Neutrophil (primary cell): ENCODE results near the gene TGM3.

Experiments used
- H3K27ac ChIP-seq: fragments of 200-600 bp; sonication (generic); 2 replicates; pipeline ENCODE4 v1.5.1; 2016; ENCODE audit warnings: mild to moderate bottlenecking, moderate library complexity
- H3K27me3 ChIP-seq: fragments of 200-600 bp; sonication (generic); 2 replicates; pipeline ENCODE4 v1.6.0; 2016; ENCODE audit warnings: mild to moderate bottlenecking
- H3K36me3 ChIP-seq: fragments of 200-600 bp; sonication (generic); 2 replicates; pipeline ENCODE4 v1.5.1; 2017
- H3K4me1 ChIP-seq, 2 experiments: fragments of 200-600 bp in 1 of 2; sonication (generic) in 1 of 2; 1 replicate in 1 of 2; 2 replicates in 1 of 2; pipeline versions ENCODE4 v1.5.1 to v1.6.1; 2013 to 2016; ENCODE audit warnings: low read depth in 1 of 2, low read length in 1 of 2, mild to moderate bottlenecking in 1 of 2, moderate library complexity in 1 of 2; ENCODE audit not compliant: control insufficient read depth in 1 of 2, insufficient read depth in 1 of 2
- H3K4me3 ChIP-seq, 2 experiments: fragments of 200-600 bp in 1 of 2; sonication (generic) in 1 of 2; 1 replicate in 1 of 2; 2 replicates in 1 of 2; pipeline ENCODE4 v1.5.1; 2013 to 2016; ENCODE audit warnings: low read depth in 1 of 2, low read length in 1 of 2, mild to moderate bottlenecking in 1 of 2, moderate library complexity in 1 of 2
- H3K9me3 ChIP-seq: fragments of 200-600 bp; sonication (generic); 2 replicates; pipeline ENCODE4 v1.5.1; 2016
- CTCF ChIP-seq: fragments of 200-600 bp; sonication (generic); IDR thresholded peaks from 2 replicates; pipeline ENCODE4 v1.5.1; 2016; ENCODE audit warnings: antibody characterized with exemption

The TGM3 gene

GRCh38 chr20:2305479-2305878 lies 9.7 kb downstream of the TGM3 start:
- no peaks in the 10 kb centered on the region for H3K27me3 ChIP-seq
- H3K27ac ChIP-seq, result peak overlapping the region; percentile 31
- no peak overlapping the region for H3K4me3 ChIP-seq
- no peaks in the 10 kb centered on the region for H3K36me3 ChIP-seq
- H3K9me3 ChIP-seq, result no peaks in the 10 kb centered on the region
- peaks cover 36 to 37% of the 10 kb centered on the region in 2 experiments for H3K4me1 ChIP-seq
- no peak for TF ChIP-seq CTCF

DNA sequence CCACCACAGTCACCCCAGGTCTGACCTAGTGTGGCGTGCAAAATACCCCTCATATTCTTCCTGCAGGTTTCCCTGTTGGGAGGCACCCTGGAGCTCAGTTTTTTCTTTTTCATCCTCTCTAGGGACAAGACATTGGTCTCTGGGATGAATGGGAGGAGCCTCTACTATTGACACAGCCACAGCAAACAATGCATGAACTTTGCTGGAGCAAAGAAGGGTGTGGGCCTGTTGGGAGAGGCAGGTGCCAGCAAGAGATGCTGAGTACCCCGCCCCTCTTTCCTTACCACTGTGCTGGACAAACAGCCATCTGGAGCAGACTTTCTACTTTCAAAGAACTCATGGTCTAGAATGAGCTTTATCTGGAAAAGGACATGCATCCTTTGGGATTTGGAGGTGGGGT lies 10.1 kb downstream of the TGM3 start:
- no peak for TF ChIP-seq CTCF
- no peaks in the 10 kb centered on the region for H3K36me3 ChIP-seq
- H3K4me1 ChIP-seq, result peaks cover 35 to 37% of the 10 kb centered on the region in 2 experiments
- no peaks in the 10 kb centered on the region for H3K27me3 ChIP-seq
- no peak overlapping the region for H3K4me3 ChIP-seq
- H3K9me3 ChIP-seq, result no peaks in the 10 kb centered on the region
- H3K27ac ChIP-seq, result peak overlapping the region; percentile 31

DNA sequence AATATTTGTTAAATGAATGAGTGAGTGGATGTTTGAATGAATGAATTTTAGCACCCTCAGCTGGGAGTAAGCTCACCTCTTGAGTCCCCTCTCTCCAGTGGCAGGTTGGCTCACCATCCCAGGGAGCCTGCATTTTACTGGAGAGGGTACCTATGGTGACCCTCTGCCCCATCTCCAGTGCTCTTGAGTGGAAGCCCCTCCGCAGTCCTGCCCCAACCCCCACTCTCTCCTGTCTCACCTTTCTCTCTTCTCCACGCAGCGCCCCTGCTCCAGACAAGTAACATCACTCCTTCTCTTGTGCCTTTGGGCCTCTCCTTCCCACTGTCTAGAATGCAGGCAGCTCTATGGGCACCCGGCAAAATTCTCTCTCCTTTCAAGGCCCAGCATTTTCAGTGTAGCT lies 11.3 kb downstream of the TGM3 start:
- Histone ChIP-seq H3K27me3 (no peaks in the 10 kb centered on the region), H3K27ac (no peak overlapping the region), H3K4me1 (peaks cover 33 to 35% of the 10 kb centered on the region in 2 experiments), H3K4me3 (no peak overlapping the region), H3K36me3 (no peaks in the 10 kb centered on the region), H3K9me3 (no peaks in the 10 kb centered on the region)
- TF ChIP-seq CTCF, result no peak

DNA sequence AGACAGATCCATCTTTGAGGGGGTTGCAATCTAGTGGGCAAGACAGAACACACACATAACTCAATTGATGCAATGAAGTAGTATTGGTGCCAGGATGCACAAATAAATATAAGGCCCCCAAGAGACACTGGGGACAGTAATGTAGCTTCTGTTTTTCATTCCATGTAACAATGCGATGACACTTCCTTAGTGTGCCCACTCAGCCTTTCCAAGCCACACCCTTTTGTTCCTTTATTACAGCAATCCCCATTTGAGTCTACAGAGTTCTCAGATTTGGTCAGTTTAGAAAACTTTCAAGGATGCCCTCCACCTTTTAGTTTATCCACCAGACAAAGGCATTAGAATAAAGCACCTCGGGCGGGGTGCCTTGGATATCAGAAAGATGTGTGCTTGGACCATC lies 15.5 kb downstream of the TGM3 start:
- H3K4me3 ChIP-seq, result no peak overlapping the region
- no peaks in the 10 kb centered on the region for H3K9me3 ChIP-seq
- H3K36me3 ChIP-seq, result no peaks in the 10 kb centered on the region
- no peaks in the 10 kb centered on the region for H3K27me3 ChIP-seq
- H3K4me1 ChIP-seq, result peaks cover 57 to 59% of the 10 kb centered on the region in 2 experiments
- no peak for TF ChIP-seq CTCF
- H3K27ac ChIP-seq, result peak overlapping the region; percentile 11

GRCh38 chr20:2312876-2313275 lies 17.1 kb downstream of the TGM3 start:
- H3K36me3 ChIP-seq, result no peaks in the 10 kb centered on the region
- H3K27me3 ChIP-seq, result no peaks in the 10 kb centered on the region
- H3K4me1 ChIP-seq, result peaks cover 57 to 59% of the 10 kb centered on the region in 2 experiments
- no peak for TF ChIP-seq CTCF
- no peak overlapping the region for H3K4me3 ChIP-seq
- no peaks in the 10 kb centered on the region for H3K9me3 ChIP-seq
- peak overlapping the region; percentile 88 for H3K27ac ChIP-seq

GRCh38 chr20:2313316-2313715 lies 17.5 kb downstream of the TGM3 start:
- Histone ChIP-seq H3K27me3 (no peaks in the 10 kb centered on the region), H3K27ac (peak overlapping the region; percentile 88), H3K4me3 (no peak overlapping the region), H3K36me3 (no peaks in the 10 kb centered on the region), H3K4me1 (peaks cover 57% of the 10 kb centered on the region in 2 experiments), H3K9me3 (no peaks in the 10 kb centered on the region)
- TF ChIP-seq CTCF, result no peak
